Naive thymus-derived CD4-positive, alpha-beta T cell (primary cell): ENCODE results near the gene RPL27A. TPM values are rescaled to one million over a fixed set of nuclear protein-coding genes. Genes with fewer than 3 reads are reported as not detected.

Experiments used
- ATAC-seq: fragments of 150-1000 bp; cut with Tn5 transposase; 2 replicates; pipeline ENCODE4 v1.10.0; 2021; ENCODE audit warnings: mild to moderate bottlenecking, moderate library complexity
- CTCF ChIA-PET: fragments of 350-600 bp; sonication (Branson Sonifier 250); formaldehyde crosslinking; loops from one replicate; lab custom pipeline; 2021; ENCODE audit warnings: antibody characterized with exemption; lab: Charles Lee
- POLR2A ChIA-PET: fragments of 350-600 bp; sonication (Branson Sonifier 250); formaldehyde crosslinking; loops from one replicate; lab custom pipeline; 2021; ENCODE audit warnings: antibody characterized with exemption, inconsistent platforms; lab: Charles Lee
- DNase-seq, 9 donors: peaks; one replicate each; pipeline versions ENCODE4 v3.0.0 to v3.0.0-alpha.2; 2020 to 2022; ENCODE audit warnings: mixed read lengths in 1 of 9
- H3K27ac ChIP-seq: one replicate; pipeline ENCODE4 v1.7.0; 2013; ENCODE audit warnings: mild to moderate bottlenecking, low read depth, low read length, moderate library complexity
- H3K27me3 ChIP-seq, 2 donors: one replicate each; pipeline ENCODE4 v1.7.0; 2013; ENCODE audit warnings: low read length in 2 of 2, mild to moderate bottlenecking in 2 of 2, moderate library complexity in 2 of 2; ENCODE audit not compliant: control insufficient read depth in 2 of 2, insufficient read depth in 2 of 2
- H3K36me3 ChIP-seq, 3 experiments: 1 replicate in 2 of 3; 2 replicates in 1 of 3; pipeline ENCODE4 v1.7.0; 2013; ENCODE audit warnings: low read length in 3 of 3, mild to moderate bottlenecking in 3 of 3, moderate library complexity in 1 of 3; ENCODE audit not compliant: insufficient read depth in 3 of 3, control insufficient read depth in 2 of 3
- H3K4me1 ChIP-seq, 2 donors: one replicate each; pipeline ENCODE4 v1.7.0; 2013; ENCODE audit warnings: low read length in 2 of 2, mild to moderate bottlenecking in 2 of 2, moderate library complexity in 1 of 2; ENCODE audit not compliant: control insufficient read depth in 2 of 2, insufficient read depth in 2 of 2
- H3K4me3 ChIP-seq: 2 replicates; pipeline ENCODE4 v1.7.0; 2013; ENCODE audit warnings: mild to moderate bottlenecking, low read length
- H3K9me3 ChIP-seq, 3 experiments: 1 replicate in 2 of 3; 2 replicates in 1 of 3; pipeline ENCODE4 v1.7.0; 2013; ENCODE audit warnings: low read length in 3 of 3; ENCODE audit not compliant: control insufficient read depth in 2 of 3
- H3K27ac Mint-ChIP-seq, 9 donors: one replicate each; pipeline ENCODE4 v1.8.0; 2020 to 2022; ENCODE audit warnings: mixed read lengths in 9 of 9, mild to moderate bottlenecking in 8 of 9, moderate library complexity in 5 of 9, inconsistent platforms in 2 of 9
- H3K27me3 Mint-ChIP-seq, 5 donors: one replicate each; pipeline ENCODE4 v1.8.0; 2021 to 2022; ENCODE audit warnings: mixed read lengths in 5 of 5, mild to moderate bottlenecking in 1 of 5
- H3K36me3 Mint-ChIP-seq, 5 donors: one replicate each; pipeline ENCODE4 v1.8.0; 2020 to 2022; ENCODE audit warnings: mixed read lengths in 5 of 5, mild to moderate bottlenecking in 3 of 5, inconsistent platforms in 1 of 5
- H3K4me1 Mint-ChIP-seq, 7 donors: one replicate each; pipeline ENCODE4 v1.8.0; 2020 to 2022; ENCODE audit warnings: mixed read lengths in 7 of 7, mild to moderate bottlenecking in 3 of 7, inconsistent platforms in 1 of 7
- H3K4me3 Mint-ChIP-seq, 10 donors: one replicate each; pipeline ENCODE4 v1.8.0; 2020 to 2022; ENCODE audit warnings: mild to moderate bottlenecking in 10 of 10, mixed read lengths in 10 of 10, moderate library complexity in 6 of 10, inconsistent platforms in 2 of 10
- H3K9me3 Mint-ChIP-seq, 11 donors: one replicate each; pipeline ENCODE4 v1.8.0; 2020 to 2022; ENCODE audit warnings: mixed read lengths in 11 of 11, mild to moderate bottlenecking in 4 of 11, inconsistent platforms in 1 of 11, moderate library complexity in 1 of 11
- intact Hi-C, 2 donors: fragments of 100-400 bp; cut with micrococcal nuclease; formaldehyde crosslinking; loops; one replicate each; pipeline ENCODE4 v1.15.1; 2023
- polyA plus RNA-seq, 2 donors: library from polyadenylated mRNA; unstranded; fragments of 300-500 nt; fragmentation: Illumina TruSeq; gene quantifications; one replicate each; pipeline ENCODE4 v1.2.3, GENCODE V29; 2021
- total RNA-seq, 6 experiments: library from RNA in 5 of 6; stranded (reverse) in 5 of 6; gene quantifications; 1 replicate in 5 of 6; 2 replicates in 1 of 6; pipeline ENCODE4 v1.2.3 and lab custom pipeline; 2021 to 2026

The RPL27A gene
- total and polyA plus RNA-seq, 7 experiments from 2014 or later: 758 to 4,835 (median 1,675) TPM

GRCh38 chr11:8724682-8725081 is 42.1 kb downstream of the RPL27A start:
- no peak for ATAC-seq
- POLR2A ChIA-PET: no interaction called here

GRCh38 chr11:8726395-8726794 is 43.8 kb downstream of the RPL27A start:
- Histone ChIP-seq H3K4me3 (no peak overlapping the region), H3K9me3 (no peaks in the 10 kb centered on the region), H3K4me1 (no peaks in the 10 kb centered on the region), H3K27ac (no peak overlapping the region), H3K27me3 (no peaks in the 10 kb centered on the region), H3K36me3 (no peaks in the 10 kb centered on the region)
- H3K27ac Mint-ChIP-seq: no peak overlapping the region
- no peaks in the 10 kb centered on the region for H3K4me1 Mint-ChIP-seq
- intact Hi-C loops: no loop called here
- H3K9me3 Mint-ChIP-seq: no peaks in the 10 kb centered on the region
- DNase-seq: no peak
- ChIA-PET POLR2A (no interaction called here), CTCF (no interaction called here)
- H3K27me3 Mint-ChIP-seq: peaks cover 0 to 7% (median 5%) of the 10 kb centered on the region in 5 donors
- H3K36me3 Mint-ChIP-seq: no peaks in the 10 kb centered on the region
- no peak for ATAC-seq
- no peak overlapping the region for H3K4me3 Mint-ChIP-seq

More at GRCh38 chr11:8724682-8725081, 42.1 kb downstream of the RPL27A start:
- CTCF ChIA-PET: no interaction called here
- no peak overlapping the region for H3K4me3 Mint-ChIP-seq
- Histone ChIP-seq H3K27me3 (no peaks in the 10 kb centered on the region), H3K4me1 (no peaks in the 10 kb centered on the region), H3K9me3 (no peaks in the 10 kb centered on the region), H3K4me3 (no peak overlapping the region), H3K36me3 (no peaks in the 10 kb centered on the region), H3K27ac (no peak overlapping the region)
- DNase-seq: no peak
- H3K9me3 Mint-ChIP-seq: no peaks in the 10 kb centered on the region
- H3K27me3 Mint-ChIP-seq: peaks cover 0 to 15% (median 6%) of the 10 kb centered on the region in 5 donors
- no peak overlapping the region for H3K27ac Mint-ChIP-seq
- intact Hi-C loops: no loop called here
- no peaks in the 10 kb centered on the region for H3K4me1 Mint-ChIP-seq
- no peaks in the 10 kb centered on the region for H3K36me3 Mint-ChIP-seq

- no peak overlapping the region for H3K4me3 Mint-ChIP-seq
- intact Hi-C loops: no loop called here
- POLR2A ChIA-PET: no interaction called here
Measured at GRCh38 chr11:8728563-8728962, 46.0 kb downstream of the RPL27A start.

GRCh38 chr11:8729067-8729466 is 46.5 kb downstream of the RPL27A start:
- ChIA-PET POLR2A (no interaction called here), CTCF (no interaction called here)
- H3K36me3 ChIP-seq: no peaks in the 10 kb centered on the region
- no peak overlapping the region for H3K27ac ChIP-seq
- H3K36me3 Mint-ChIP-seq: no peaks in the 10 kb centered on the region
- no peak overlapping the region for H3K4me3 Mint-ChIP-seq
- H3K4me3 ChIP-seq: no peak overlapping the region
- H3K27me3 Mint-ChIP-seq: peaks cover 0 to 6% (median 0%) of the 10 kb centered on the region in 5 donors
- DNase-seq (no peak), ATAC-seq (no peak)
- H3K27ac Mint-ChIP-seq: no peak overlapping the region
- no peaks in the 10 kb centered on the region for H3K4me1 ChIP-seq
- no peaks in the 10 kb centered on the region for H3K9me3 Mint-ChIP-seq
- H3K9me3 ChIP-seq: no peaks in the 10 kb centered on the region
- no peaks in the 10 kb centered on the region for H3K4me1 Mint-ChIP-seq
- intact Hi-C loops: no loop called here
- H3K27me3 ChIP-seq: no peaks in the 10 kb centered on the region

More at GRCh38 chr11:8728563-8728962, 46.0 kb downstream of the RPL27A start:
- H3K9me3 ChIP-seq: no peaks in the 10 kb centered on the region
- H3K27ac ChIP-seq: no peak overlapping the region
- H3K36me3 Mint-ChIP-seq: no peaks in the 10 kb centered on the region
- peaks cover 0 to 6% (median 0%) of the 10 kb centered on the region in 5 donors for H3K27me3 Mint-ChIP-seq
- no peaks in the 10 kb centered on the region for H3K36me3 ChIP-seq
- H3K4me1 Mint-ChIP-seq: no peaks in the 10 kb centered on the region
- no peak overlapping the region for H3K27ac Mint-ChIP-seq
- no peak overlapping the region for H3K4me3 ChIP-seq
- no peaks in the 10 kb centered on the region for H3K9me3 Mint-ChIP-seq
- DNase-seq: no peak
- ATAC-seq: no peak
- CTCF ChIA-PET: no interaction called here
- H3K27me3 ChIP-seq: no peaks in the 10 kb centered on the region
- H3K4me1 ChIP-seq: no peaks in the 10 kb centered on the region

GRCh38 chr11:8729837-8730696 is 47.5 kb downstream of the RPL27A start:
- H3K9me3 ChIP-seq: no peaks in the 10 kb centered on the region
- Mint-ChIP-seq H3K36me3 (no peaks in the 10 kb centered on the region), H3K9me3 (no peaks in the 10 kb centered on the region), H3K4me1 (no peaks in the 10 kb centered on the region), H3K4me3 (no peak overlapping the region), H3K27me3 (peaks cover 0 to 6% (median 0%) of the 10 kb centered on the region in 5 donors), H3K27ac (no peak overlapping the region)
- no peak for ATAC-seq
- no peak overlapping the region for H3K4me3 ChIP-seq
- H3K27ac ChIP-seq: no peak overlapping the region
- POLR2A ChIA-PET: no interaction called here
- H3K4me1 ChIP-seq: no peaks in the 10 kb centered on the region
- CTCF ChIA-PET: no interaction called here
- no peaks in the 10 kb centered on the region for H3K27me3 ChIP-seq
- DNase-seq: no peak
- no peaks in the 10 kb centered on the region for H3K36me3 ChIP-seq
- intact Hi-C loops: no loop called here

- intact Hi-C loops: no loop called here
- no peaks in the 10 kb centered on the region for H3K36me3 ChIP-seq
- no peak overlapping the region for H3K4me3 ChIP-seq
- H3K4me1 ChIP-seq: no peaks in the 10 kb centered on the region
- DNase-seq (no peak), ATAC-seq (no peak)
- Mint-ChIP-seq H3K36me3 (no peaks in the 10 kb centered on the region), H3K9me3 (no peaks in the 10 kb centered on the region), H3K4me3 (no peak overlapping the region), H3K27me3 (peaks cover 0 to 6% (median 0%) of the 10 kb centered on the region in 5 donors), H3K27ac (no peak overlapping the region), H3K4me1 (no peaks in the 10 kb centered on the region)
- H3K27me3 ChIP-seq: peaks cover 0 to 2% of the 10 kb centered on the region in 2 donors
- ChIA-PET CTCF (no interaction called here), POLR2A (no interaction called here)
- no peaks in the 10 kb centered on the region for H3K9me3 ChIP-seq
- H3K27ac ChIP-seq: no peak overlapping the region
Measured at GRCh38 chr11:8730697-8731020, 48.1 kb downstream of the RPL27A start.
